Esophagus mucosa (tissue), 1 donor: ENCODE results near the gene MACROH2A2. TPM values are rescaled to one million over a fixed set of nuclear protein-coding genes. Genes with fewer than 3 reads are reported as not detected.

ENCODE experiments used
- ATAC-seq: fragments of 200-7000 bp; cut with Tn5 transposase; one replicate; pipeline ENCODE4 v1.9.1; 2020
- total RNA-seq: library from RNA; stranded (reverse); gene quantifications from one replicate; pipeline ENCODE4 v1.2.4, GENCODE V29; 2023
- donor health status: DM: yes; HTN: yes; CAD: no.

MACROH2A2 gene
- total RNA-seq, 1 donor from 2014 or later: 18.8 TPM

- ATAC-seq: no peak
These were observed 54.5 kb downstream of the MACROH2A2 start for GRCh38 chr10:70106958-70107791.

- no peak for ATAC-seq
These were observed 56.6 kb downstream of the MACROH2A2 start for GRCh38 chr10:70109064-70109729.

DNA sequence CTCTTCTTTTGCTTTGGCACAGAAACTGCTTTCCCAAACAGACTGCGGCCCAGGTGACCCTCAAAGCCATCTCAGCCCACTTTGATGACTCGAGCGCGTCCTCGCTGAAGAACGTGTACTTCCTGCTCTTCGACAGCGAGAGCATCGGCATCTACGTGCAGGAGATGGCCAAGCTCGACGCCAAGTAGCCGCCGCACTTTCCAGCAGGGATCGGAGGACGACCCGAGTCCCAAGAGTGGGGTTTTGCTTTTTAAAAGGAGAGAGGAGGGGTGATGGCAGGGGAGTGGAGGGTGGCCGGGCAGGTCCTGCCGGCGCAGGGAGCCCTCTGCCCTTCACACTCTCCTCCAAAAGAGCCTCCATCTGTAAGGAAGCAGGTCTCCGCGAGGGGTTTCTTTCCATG, 58.9 kb downstream of the MACROH2A2 start:
- no peak for ATAC-seq

DNA sequence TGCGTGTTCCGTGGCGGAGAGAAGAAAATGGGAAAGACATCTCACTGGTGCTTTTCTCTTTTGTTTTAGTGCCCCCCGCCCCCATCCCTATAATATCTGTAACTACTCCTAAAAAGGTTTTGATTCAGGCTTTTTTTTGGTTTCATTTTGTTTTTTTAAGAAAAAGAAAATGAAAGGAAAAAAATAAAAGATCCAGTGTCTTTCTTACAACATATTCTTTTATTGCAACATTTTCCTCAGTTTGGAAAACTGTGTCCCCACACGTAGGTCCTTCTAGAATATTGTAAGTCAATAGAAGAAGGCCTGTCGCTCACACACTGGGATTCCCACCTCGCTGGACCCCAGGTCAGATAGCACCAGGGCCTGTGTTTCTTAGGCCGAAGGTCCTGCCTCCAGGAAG, 59.4 kb downstream of the MACROH2A2 start:
- no peak for ATAC-seq

DNA sequence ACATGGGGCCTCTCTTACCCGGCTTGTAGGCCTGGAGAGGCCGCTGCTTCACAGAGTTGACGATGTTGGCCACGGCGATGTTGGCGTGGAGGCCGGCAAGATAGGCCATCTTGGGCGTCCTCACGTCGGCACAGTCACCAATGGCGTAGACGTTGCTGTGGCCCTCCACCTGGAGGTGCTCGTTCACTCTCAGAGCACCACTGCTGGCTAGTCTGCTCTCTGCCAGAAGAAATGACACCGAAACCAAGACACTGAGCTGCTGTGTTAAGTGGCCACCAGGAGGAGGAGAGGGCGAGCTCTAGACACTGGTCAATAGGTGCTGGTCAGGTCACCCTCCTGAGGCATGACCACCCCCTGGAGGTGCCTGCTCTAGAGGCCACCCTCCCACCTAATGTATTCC, 62.3 kb downstream of the MACROH2A2 start:
- no peak for ATAC-seq

DNA sequence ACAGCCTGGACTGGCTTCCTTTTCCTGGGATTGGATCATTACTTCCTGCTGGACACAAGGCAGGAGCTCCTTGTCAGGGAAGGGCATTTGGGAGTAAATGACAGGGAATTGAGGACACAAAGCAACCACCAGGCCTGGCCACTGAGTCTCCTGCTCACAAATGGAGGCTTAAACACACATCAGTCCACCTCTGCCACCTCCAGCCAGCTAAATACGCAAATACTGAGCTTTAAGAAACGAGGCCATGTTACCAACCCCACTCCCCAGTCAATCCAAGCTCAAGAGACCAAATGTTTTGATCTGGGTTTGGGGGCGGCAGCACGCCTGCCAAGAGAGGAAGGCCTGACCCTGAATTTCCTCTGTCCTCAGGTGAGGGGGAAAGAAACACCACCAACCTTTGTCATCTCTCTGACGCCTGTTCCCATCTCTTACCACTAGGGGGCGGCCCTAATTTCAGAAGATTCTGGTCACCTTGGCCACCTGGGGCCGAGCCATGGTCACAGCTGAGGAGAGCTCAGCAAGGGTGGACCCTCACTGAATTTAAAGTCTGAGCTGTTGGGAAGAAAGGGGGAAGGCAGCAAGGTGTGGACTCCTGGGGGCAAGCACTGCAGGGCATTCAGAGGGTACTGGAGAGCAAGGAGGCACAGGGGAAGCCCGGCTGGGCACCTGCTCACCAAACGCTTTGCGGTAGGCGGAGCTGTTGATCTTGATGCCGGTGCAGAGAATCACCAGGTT, 63.5 kb downstream of the MACROH2A2 start:
- ATAC-seq: peak; percentile 51

DNA sequence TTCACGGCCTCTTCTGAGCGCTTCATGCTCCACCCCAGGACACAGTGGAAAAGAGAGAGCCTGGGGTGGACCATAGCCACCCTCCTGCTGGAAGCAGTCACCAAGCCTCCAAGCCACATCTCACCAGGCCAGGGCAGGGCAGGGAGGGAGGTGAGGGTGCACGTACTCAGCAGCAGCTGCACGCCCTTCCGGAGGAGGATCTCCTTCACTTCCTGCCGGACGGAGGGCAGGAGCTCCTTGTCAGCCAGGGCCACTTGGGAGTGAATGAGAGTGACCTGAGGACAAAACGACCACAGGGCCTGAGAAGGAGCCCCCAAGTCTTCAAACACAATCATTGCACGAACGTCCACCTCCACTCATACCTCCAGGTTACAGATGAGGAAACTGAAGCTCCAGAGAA, 65.0 kb downstream of the MACROH2A2 start:
- no peak for ATAC-seq

DNA sequence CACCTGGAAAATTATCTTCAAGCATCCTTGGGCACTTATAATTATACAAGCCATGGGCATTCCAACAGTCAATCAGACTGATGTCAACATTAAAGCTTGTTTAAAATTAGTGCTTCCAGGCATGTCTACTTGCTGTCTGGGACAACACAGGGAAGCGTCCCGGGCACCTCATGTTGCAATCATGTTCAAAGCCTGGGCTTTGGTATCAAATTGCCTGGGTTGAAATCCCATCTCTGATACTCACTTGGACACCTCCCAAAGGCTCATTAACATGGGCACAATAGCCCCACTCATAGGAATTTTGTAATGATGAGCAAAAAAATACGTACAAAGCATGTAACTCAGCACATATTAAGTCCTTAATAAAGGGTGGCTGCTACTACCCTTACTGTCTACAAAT, 65.5 kb downstream of the MACROH2A2 start:
- no peak for ATAC-seq

DNA sequence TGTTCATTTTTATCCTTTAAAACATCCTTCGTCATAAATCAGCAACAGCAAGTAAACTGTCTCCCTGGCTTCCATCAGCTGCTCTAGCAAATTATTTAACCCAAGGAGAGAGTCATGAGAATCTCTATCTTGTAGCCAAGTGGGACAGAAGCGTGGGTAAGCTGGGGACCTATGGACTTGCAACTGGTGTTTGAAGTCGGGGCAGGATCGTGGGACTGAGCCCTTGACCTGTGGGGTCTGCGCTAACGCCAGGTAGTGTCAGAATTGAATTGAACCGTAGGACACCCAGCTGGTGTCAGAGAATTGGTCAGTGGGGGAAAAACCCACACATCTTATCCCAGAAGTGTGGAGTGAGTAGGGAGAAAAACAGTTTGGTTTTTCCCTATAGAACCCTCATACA, 66.6 kb downstream of the MACROH2A2 start:
- ATAC-seq: no peak

DNA sequence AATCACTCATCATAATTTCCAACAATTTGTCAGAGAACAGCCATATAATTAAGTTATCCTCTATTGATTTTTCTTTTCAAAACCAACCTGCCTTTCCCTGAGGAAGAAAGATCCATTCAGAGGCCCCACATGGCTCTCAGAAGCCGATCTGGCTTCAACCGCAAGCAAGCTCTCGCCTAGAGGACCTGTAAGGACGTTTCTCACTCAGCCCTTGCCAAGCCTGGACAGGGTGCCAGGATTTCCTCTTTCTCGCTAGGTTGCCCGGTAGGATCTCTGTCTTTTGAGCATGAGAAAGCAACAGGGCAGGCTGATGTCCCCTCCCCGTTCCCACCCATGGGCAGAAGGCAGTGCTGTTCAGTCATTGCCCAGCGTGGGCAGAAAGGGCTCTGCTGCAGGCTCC, 67.0 kb downstream of the MACROH2A2 start:
- ATAC-seq: no peak

DNA sequence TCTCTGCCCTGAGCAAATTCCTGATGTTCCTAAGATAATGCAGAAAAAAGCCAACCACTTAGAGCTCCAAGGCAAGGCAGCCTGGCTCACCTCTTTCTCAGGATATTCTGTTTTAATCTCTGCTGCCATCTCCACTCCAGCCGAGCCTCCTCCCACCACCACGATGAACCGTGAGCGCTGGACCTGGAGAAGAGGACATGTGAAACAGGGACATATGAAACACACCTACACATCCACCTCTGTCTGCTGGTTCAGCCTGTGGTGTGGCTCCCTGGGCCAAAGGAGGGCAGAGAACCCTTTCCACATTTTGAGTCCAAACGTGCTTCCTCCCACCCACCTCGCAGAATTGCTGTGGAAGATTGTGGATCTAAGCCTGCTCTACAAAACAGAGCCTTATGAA, 67.8 kb downstream of the MACROH2A2 start:
- ATAC-seq: no peak

GRCh38 chr10:70121281-70121949, 68.8 kb downstream of the MACROH2A2 start:
- ATAC-seq: no peak

GRCh38 chr10:70122742-70123141, 70.1 kb downstream of the MACROH2A2 start:
- ATAC-seq: no peak

- ATAC-seq: peak; percentile 41
These were observed 70.5 kb downstream of the MACROH2A2 start for GRCh38 chr10:70123166-70123565.

GRCh38 chr10:70123817-70124216, 71.2 kb downstream of the MACROH2A2 start:
- ATAC-seq: no peak

- no peak for ATAC-seq
These were observed 71.8 kb downstream of the MACROH2A2 start for GRCh38 chr10:70124415-70124814.

- ATAC-seq: no peak
These were observed 72.3 kb downstream of the MACROH2A2 start for GRCh38 chr10:70124918-70125317.

DNA sequence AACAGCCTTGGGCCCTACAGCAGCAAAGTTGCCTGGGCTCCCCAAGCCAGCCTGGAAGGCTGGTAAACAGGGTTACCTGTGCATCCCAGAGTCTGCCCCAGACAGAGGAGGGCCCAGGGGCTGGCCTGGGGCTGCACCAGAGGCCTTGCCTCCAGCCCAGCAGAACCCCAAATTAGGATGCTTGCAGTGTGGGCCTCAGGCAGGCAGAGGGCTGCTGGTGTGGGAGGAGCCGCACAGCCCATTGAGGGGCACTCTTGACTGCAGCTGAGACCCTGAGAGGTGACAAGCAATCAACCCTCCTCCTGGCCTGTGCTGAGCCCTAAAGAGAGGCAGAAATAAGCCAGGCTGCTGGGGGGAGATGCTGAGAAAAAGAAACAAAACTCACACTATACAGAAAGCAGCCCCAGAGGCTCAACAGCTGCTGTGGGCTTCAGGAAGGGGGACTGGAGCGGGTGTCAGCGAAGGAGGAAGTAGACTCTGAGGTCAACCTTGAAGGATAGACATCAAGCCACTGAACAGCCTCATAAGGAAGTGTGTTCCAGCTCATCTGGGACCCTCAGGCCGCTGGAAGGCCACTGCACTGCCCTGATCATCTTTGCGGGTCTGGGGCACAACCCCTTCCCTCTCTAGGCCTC, 73.4 kb downstream of the MACROH2A2 start:
- no peak for ATAC-seq

DNA sequence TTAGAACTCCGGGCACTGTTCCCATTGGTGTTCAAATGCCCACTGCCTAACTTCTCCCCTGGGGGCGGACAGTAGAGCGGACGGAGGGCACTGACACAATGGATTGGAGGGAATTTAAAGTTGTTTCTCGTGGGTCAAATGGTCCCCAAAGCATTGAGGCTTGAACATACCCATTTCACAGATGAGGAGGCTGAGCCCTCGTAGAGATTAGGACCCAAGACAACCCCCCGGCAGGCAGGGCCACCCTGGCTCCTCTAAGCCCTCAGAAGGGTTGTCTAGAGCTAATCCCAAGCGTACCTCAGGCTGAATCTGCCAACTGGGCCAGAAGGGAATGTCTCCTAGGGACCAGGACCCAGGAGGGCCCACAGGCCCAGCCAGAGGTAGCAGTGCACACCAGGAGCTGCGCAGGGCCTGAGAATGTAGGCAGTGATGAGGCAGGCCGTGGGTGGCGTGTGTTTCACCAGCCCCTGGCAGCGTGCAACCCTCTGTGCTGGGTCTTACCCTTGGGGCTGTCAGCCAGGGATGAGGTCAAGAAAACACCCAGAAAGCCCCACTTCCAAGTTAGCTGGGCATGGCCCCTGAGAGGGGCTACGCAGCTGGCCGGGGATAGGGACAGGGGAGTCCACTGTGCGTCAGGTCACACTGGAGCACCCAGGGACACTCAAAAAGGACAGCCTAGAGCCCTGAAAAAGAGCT, 74.2 kb downstream of the MACROH2A2 start:
- no peak for ATAC-seq

GRCh38 chr10:70130878-70131559, 78.4 kb downstream of the MACROH2A2 start:
- peak; percentile 12 for ATAC-seq

DNA sequence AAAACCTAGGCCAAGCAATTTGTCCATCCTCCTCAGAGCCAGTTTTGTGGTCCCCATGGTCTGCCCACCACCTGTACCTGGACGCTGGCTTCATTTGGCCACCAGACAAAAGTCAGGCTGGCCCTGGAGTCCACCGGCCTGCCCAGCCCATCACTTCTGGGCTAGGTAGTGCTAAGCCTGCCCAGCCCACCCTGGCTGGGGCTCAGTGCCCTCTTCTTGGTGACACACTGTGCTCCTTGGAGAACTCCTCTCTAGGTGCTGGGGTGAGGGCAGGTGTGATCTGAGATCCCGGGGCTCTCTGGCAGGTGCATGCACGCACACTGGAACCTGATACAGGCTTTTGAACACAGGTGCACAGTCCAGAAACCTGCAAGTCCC, 78.9 kb downstream of the MACROH2A2 start:
- ATAC-seq: peak; percentile 4
